ENCODE measurements around the gene PARK7.

PARK7 gene

GRCh38 chr1:7985851-7986612, 24.5 kb downstream of the PARK7 start:
- no peak for DNase-seq

- DNase-seq, result no peak
Observed at GRCh38 chr1:7987528-7987927, 26.0 kb downstream of the PARK7 start.

GRCh38 chr1:7988576-7988975, 27.1 kb downstream of the PARK7 start:
- no peak for DNase-seq

GRCh38 chr1:7989762-7990428, 28.4 kb downstream of the PARK7 start:
- DNase-seq, result no peak

- DNase-seq, result no peak
Observed at GRCh38 chr1:7991504-7992440, 30.3 kb downstream of the PARK7 start.

GRCh38 chr1:7992885-7993284, 31.4 kb downstream of the PARK7 start:
- DNase-seq, result no peak

GRCh38 chr1:7993593-7994479, 32.3 kb downstream of the PARK7 start:
- no peak for DNase-seq

- no peak for DNase-seq
Observed at GRCh38 chr1:7994827-7995226, 33.3 kb downstream of the PARK7 start.

GRCh38 chr1:7995437-7995836, 33.9 kb downstream of the PARK7 start:
- DNase-seq, result no peak

- DNase-seq, result no peak
Observed at GRCh38 chr1:8002329-8002910, 40.9 kb downstream of the PARK7 start.

GRCh38 chr1:8002921-8003320, 41.4 kb downstream of the PARK7 start:
- no peak for DNase-seq

- no peak for DNase-seq
Observed at GRCh38 chr1:8003438-8004112, 42.1 kb downstream of the PARK7 start.

GRCh38 chr1:8004113-8004802, 42.7 kb downstream of the PARK7 start:
- DNase-seq, result no peak

GRCh38 chr1:8004803-8005573, 43.5 kb downstream of the PARK7 start:
- DNase-seq, result no peak

GRCh38 chr1:8006037-8006963, 44.8 kb downstream of the PARK7 start:
- DNase-seq, result no peak

- no peak for DNase-seq
Observed at GRCh38 chr1:8009043-8010002, 47.8 kb downstream of the PARK7 start.

GRCh38 chr1:8010080-8010664, 48.7 kb downstream of the PARK7 start:
- no peak for DNase-seq

Measured in NCI-H446 treated with DMSO at 0.1 percent for 48 hours (cell line).